Neural cell (in vitro differentiated cells): Measurements from ENCODE around the gene YKT6. TPM values are rescaled to one million over a fixed set of nuclear protein-coding genes. Genes with fewer than 3 reads are reported as not detected.

Experiments
- H2AFZ ChIP-seq: fragments of 200-600, 300-800 bp; sonication (generic), shearing (Covaris generic); 2 replicates; pipeline ENCODE4 v1.6.0; 2014; ENCODE audit warnings: low read depth, mild to moderate bottlenecking, antibody characterized with exemption, low read length, moderate library complexity
- H3F3A ChIP-seq: fragments of 200-600 bp; shearing (Covaris generic); 2 replicates; pipeline ENCODE4 v1.6.1; 2016; ENCODE audit warnings: mild to moderate bottlenecking, moderate library complexity, mixed read lengths, antibody characterized with exemption, low read length; ENCODE audit not compliant: insufficient read depth, poor library complexity, severe bottlenecking
- H3K27ac ChIP-seq: fragments of 200-600, 300-800 bp; sonication (generic), shearing (Covaris generic); 2 replicates; pipeline ENCODE4 v1.5.1; 2014; ENCODE audit warnings: mild to moderate bottlenecking, low read length, moderate library complexity
- H3K27me3 ChIP-seq: fragments of 300-800, 200-600 bp; sonication (generic), shearing (Covaris generic); 2 replicates; pipeline ENCODE4 v1.6.0; 2014; ENCODE audit warnings: mild to moderate bottlenecking, low read depth, low read length, moderate library complexity; ENCODE audit not compliant: insufficient read depth
- H3K36me3 ChIP-seq: fragments of 300-800, 200-600 bp; sonication (generic), shearing (Covaris generic); 2 replicates; pipeline ENCODE4 v1.5.1; 2014; ENCODE audit warnings: mild to moderate bottlenecking, antibody characterized with exemption, low read length, moderate library complexity; ENCODE audit not compliant: insufficient read depth
- H3K4me2 ChIP-seq: fragments of 300-800, 200-600 bp; sonication (generic), shearing (Covaris generic); 2 replicates; pipeline ENCODE4 v1.6.0; 2014; ENCODE audit warnings: mild to moderate bottlenecking, low read length
- H3K4me3 ChIP-seq: fragments of 300-800, 200-600 bp; sonication (generic), shearing (Covaris generic); 2 replicates; pipeline ENCODE4 v1.5.1; 2014; ENCODE audit warnings: mild to moderate bottlenecking, low read length, moderate library complexity
- H3K79me2 ChIP-seq: fragments of 200-600 bp; shearing (Covaris generic); replicated peaks from 2 replicates; pipeline ENCODE4 v1.6.0; 2014; ENCODE audit warnings: mild to moderate bottlenecking, low read length, moderate library complexity; ENCODE audit not compliant: insufficient read depth
- H3K9ac ChIP-seq: fragments of 300-800, 200-600 bp; sonication (generic), shearing (Covaris generic); 2 replicates; pipeline ENCODE4 v1.6.1; 2016; ENCODE audit warnings: mild to moderate bottlenecking, low read length, mixed read lengths
- H3K9me2 ChIP-seq: fragments of 200-600 bp; shearing (Covaris generic); 2 replicates; pipeline ENCODE4 v1.6.1; 2016; ENCODE audit warnings: mild to moderate bottlenecking, low read length, mixed read lengths; ENCODE audit not compliant: insufficient read depth
- H3K9me3 ChIP-seq: fragments of 200-600, 300-800 bp; sonication (generic), shearing (Covaris generic); 2 replicates; pipeline ENCODE4 v1.6.1; 2016; ENCODE audit warnings: mild to moderate bottlenecking, mixed run types, low read length, moderate library complexity, mixed read lengths
- H4K20me1 ChIP-seq: fragments of 200-600 bp; shearing (Covaris generic); 2 replicates; pipeline ENCODE4 v1.6.1; 2016; ENCODE audit warnings: mild to moderate bottlenecking, mixed run types; ENCODE audit not compliant: insufficient read depth
- EP300 ChIP-seq: fragments of 450-650 bp; conservative IDR thresholded peaks from 2 replicates; pipeline ENCODE4 v1.6.1; 2014; ENCODE audit warnings: antibody characterized with exemption, mild to moderate bottlenecking, moderate library complexity; ENCODE audit not compliant: poor library complexity, severe bottlenecking
- EZH2 ChIP-seq: fragments of 200-600, 300-800 bp; shearing (Covaris generic), sonication (generic); IDR thresholded peaks from 2 replicates; pipeline ENCODE4 v1.6.1; 2014; ENCODE audit warnings: antibody characterized with exemption, low read length, borderline replicate concordance, mild to moderate bottlenecking; ENCODE audit not compliant: insufficient read depth, poor library complexity, severe bottlenecking
- MXI1 ChIP-seq: fragments of 450-650 bp; conservative IDR thresholded peaks from 2 replicates; pipeline ENCODE4 v1.6.1; 2014; ENCODE audit warnings: antibody characterized with exemption, mild to moderate bottlenecking; ENCODE audit not compliant: poor library complexity, severe bottlenecking
- POLR2AphosphoS5 ChIP-seq: IDR thresholded peaks from 2 replicates; pipeline ENCODE4 v1.6.1; 2012
- RAD21 ChIP-seq: fragments of 450-650 bp; conservative IDR thresholded peaks from 2 replicates; pipeline ENCODE4 v1.6.1; 2014; ENCODE audit warnings: antibody characterized with exemption, mild to moderate bottlenecking, moderate library complexity
- SMC3 ChIP-seq: fragments of 450-650 bp; conservative IDR thresholded peaks from 2 replicates; pipeline ENCODE4 v1.6.1; 2014; ENCODE audit warnings: antibody characterized with exemption, mild to moderate bottlenecking, moderate library complexity; ENCODE audit not compliant: poor library complexity
- TAF1 ChIP-seq: IDR thresholded peaks from 2 replicates; pipeline ENCODE4 v1.6.1; 2012; ENCODE audit warnings: low read depth
- polyA plus RNA-seq: library from polyadenylated mRNA; depleted of rRNA; stranded (reverse); fragments of >200 nt; gene quantifications from 2 replicates; pipeline ENCODE4 v1.2.3, GENCODE V29; 2014
- TF ChIP-seq, protein P1 (sequence below): fragments of 450-650 bp; IDR thresholded peaks from 2 replicates; pipeline ENCODE4 v1.5.1; 2014; ENCODE audit warnings: antibody characterized with exemption, mild to moderate bottlenecking, moderate library complexity; ENCODE audit not compliant: poor library complexity, severe bottlenecking
- TF ChIP-seq, protein P2 (sequence below): IDR thresholded peaks from 2 replicates; pipeline ENCODE4 v1.6.1; 2012; ENCODE audit warnings: borderline replicate concordance

YKT6 gene
- polyA plus RNA-seq, 1 donor from 2014 or later: 93.4 TPM

DNA sequence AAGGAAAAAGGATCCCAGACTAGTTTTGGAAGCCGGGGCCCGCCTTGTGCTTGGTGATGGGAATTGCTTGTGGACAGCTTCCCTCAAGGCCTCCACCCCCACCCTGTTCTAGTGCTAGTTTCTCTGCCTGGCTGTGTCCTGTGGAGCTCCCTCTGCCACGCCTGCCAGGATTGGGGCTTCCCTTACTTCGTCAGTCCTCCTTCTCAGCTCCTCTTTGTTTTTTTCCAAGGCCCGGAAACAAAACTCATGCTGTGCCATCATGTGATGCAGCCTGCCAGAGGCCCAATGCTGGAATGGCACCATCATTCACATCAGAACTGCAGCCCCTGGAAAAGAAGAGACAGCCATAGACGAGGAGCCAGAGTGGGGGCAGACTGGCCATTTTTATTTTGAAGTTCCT is 11.2 kb downstream of the YKT6 start:
- Histone ChIP-seq H3K27ac (no peak overlapping the region), H3K36me3 (no peaks in the 10 kb centered on the region), H4K20me1 (no peaks in the 10 kb centered on the region)

DNA sequence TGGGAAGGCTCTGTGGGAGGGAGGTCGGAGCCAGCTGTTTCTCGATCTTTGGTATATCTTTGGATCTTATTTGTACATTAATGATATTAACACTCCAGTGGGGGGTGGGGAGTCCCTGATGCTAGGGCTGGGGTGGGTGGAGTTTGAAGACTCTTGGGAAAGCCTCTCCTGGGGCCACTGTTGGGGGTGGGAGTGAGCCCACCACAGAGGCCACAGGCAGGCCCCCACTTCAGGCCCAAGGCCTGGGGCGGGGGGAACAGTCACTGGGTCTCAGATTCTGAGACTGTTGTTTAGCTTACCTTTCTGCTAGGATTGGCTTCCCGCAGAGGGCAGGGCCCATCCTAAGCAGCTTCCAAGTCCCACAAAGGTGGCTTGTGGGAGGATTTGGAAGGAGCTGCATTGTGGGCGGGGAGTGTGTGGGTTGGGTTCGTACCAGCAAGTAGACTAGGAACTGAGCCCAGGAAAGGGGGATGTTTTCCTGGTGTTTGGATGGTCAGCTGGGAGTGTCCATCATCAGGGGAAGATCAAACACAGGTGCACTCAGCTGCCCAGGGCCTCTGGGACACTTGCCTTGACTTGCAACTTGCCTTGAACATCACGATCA is 11.9 kb downstream of the YKT6 start:
- H3K4me2 ChIP-seq: no peak overlapping the region
- no peak overlapping the region for H3K4me3 ChIP-seq
- H3K9me3 ChIP-seq: no peaks in the 10 kb centered on the region
- H3K9me2 ChIP-seq: no peaks in the 10 kb centered on the region
- no peak overlapping the region for H2AFZ ChIP-seq
- no peaks in the 10 kb centered on the region for H4K20me1 ChIP-seq
- H3K9ac ChIP-seq: no peak overlapping the region
- no peaks in the 10 kb centered on the region for H3K36me3 ChIP-seq
- H3F3A ChIP-seq: no peaks in the 10 kb centered on the region
- H3K27ac ChIP-seq: no peak overlapping the region
- H3K27me3 ChIP-seq: no peaks in the 10 kb centered on the region
- H3K79me2 ChIP-seq: no peaks in the 10 kb centered on the region
- no peak for TF ChIP-seq RAD21
- TF ChIP-seq EZH2: no peak
- TF ChIP-seq POLR2AphosphoS5: no peak
- TF ChIP-seq, protein P1, sequence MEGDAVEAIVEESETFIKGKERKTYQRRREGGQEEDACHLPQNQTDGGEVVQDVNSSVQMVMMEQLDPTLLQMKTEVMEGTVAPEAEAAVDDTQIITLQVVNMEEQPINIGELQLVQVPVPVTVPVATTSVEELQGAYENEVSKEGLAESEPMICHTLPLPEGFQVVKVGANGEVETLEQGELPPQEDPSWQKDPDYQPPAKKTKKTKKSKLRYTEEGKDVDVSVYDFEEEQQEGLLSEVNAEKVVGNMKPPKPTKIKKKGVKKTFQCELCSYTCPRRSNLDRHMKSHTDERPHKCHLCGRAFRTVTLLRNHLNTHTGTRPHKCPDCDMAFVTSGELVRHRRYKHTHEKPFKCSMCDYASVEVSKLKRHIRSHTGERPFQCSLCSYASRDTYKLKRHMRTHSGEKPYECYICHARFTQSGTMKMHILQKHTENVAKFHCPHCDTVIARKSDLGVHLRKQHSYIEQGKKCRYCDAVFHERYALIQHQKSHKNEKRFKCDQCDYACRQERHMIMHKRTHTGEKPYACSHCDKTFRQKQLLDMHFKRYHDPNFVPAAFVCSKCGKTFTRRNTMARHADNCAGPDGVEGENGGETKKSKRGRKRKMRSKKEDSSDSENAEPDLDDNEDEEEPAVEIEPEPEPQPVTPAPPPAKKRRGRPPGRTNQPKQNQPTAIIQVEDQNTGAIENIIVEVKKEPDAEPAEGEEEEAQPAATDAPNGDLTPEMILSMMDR: no peak
- TF ChIP-seq MXI1: no peak
- TF ChIP-seq, protein P2, sequence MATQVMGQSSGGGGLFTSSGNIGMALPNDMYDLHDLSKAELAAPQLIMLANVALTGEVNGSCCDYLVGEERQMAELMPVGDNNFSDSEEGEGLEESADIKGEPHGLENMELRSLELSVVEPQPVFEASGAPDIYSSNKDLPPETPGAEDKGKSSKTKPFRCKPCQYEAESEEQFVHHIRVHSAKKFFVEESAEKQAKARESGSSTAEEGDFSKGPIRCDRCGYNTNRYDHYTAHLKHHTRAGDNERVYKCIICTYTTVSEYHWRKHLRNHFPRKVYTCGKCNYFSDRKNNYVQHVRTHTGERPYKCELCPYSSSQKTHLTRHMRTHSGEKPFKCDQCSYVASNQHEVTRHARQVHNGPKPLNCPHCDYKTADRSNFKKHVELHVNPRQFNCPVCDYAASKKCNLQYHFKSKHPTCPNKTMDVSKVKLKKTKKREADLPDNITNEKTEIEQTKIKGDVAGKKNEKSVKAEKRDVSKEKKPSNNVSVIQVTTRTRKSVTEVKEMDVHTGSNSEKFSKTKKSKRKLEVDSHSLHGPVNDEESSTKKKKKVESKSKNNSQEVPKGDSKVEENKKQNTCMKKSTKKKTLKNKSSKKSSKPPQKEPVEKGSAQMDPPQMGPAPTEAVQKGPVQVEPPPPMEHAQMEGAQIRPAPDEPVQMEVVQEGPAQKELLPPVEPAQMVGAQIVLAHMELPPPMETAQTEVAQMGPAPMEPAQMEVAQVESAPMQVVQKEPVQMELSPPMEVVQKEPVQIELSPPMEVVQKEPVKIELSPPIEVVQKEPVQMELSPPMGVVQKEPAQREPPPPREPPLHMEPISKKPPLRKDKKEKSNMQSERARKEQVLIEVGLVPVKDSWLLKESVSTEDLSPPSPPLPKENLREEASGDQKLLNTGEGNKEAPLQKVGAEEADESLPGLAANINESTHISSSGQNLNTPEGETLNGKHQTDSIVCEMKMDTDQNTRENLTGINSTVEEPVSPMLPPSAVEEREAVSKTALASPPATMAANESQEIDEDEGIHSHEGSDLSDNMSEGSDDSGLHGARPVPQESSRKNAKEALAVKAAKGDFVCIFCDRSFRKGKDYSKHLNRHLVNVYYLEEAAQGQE: no peak
- TF ChIP-seq SMC3: no peak
- no peak for TF ChIP-seq TAF1
- no peak for TF ChIP-seq EP300

More for the DNA sequence above, 11.2 kb downstream of the YKT6 start:
- no peak overlapping the region for H3K4me2 ChIP-seq
- H3F3A ChIP-seq: no peaks in the 10 kb centered on the region
- H3K4me3 ChIP-seq: no peak overlapping the region
- H3K79me2 ChIP-seq: no peaks in the 10 kb centered on the region
- no peaks in the 10 kb centered on the region for H3K27me3 ChIP-seq
- TF ChIP-seq TAF1 (no peak), EP300 (no peak), RAD21 (no peak), SMC3 (no peak), EZH2 (no peak), MXI1 (no peak), POLR2AphosphoS5 (no peak)
- TF ChIP-seq, protein P1: no peak
- TF ChIP-seq, protein P2: no peak
- no peaks in the 10 kb centered on the region for H3K9me3 ChIP-seq
- H2AFZ ChIP-seq: no peak overlapping the region
- H3K9me2 ChIP-seq: no peaks in the 10 kb centered on the region
- no peak overlapping the region for H3K9ac ChIP-seq
